A549 (cell line): ENCODE measurements around the gene SHKBP1.

Experiments
- CBX8 ChIP-seq: fragments of 200-600 bp; sonication (generic); IDR thresholded peaks from 2 replicates; pipeline ENCODE4 v1.6.1; 2016
- CTCF ChIP-seq: fragments of >200 bp; sonication (Bioruptor Twin); formaldehyde crosslinking; IDR thresholded peaks from 3 replicates; pipeline ENCODE4 v1.5.1; 2016
- EP300 ChIP-seq, 2 experiments: fragments of >200 bp; sonication (Bioruptor Twin); formaldehyde crosslinking; IDR thresholded peaks; 2 replicates in 1 of 2; 3 replicates in 1 of 2; pipeline ENCODE4 v1.6.1; 2016 to 2017
- MAX ChIP-seq: IDR thresholded peaks from 2 replicates; pipeline ENCODE4 v1.6.1; 2012
- POLR2A ChIP-seq: IDR thresholded peaks from 2 replicates; pipeline ENCODE4 v1.6.1; 2012; ENCODE audit warnings: mild to moderate bottlenecking, low read length
- RCOR1 ChIP-seq: fragments of 150-350 bp; IDR thresholded peaks from 2 replicates; pipeline ENCODE4 v1.6.1; 2014; ENCODE audit warnings: antibody characterized with exemption, low read length, low read depth

GRCh38 chr19:40542202-40542859, 34.3 kb upstream of the SHKBP1 start:
- TF ChIP-seq CTCF (no peak), EP300 (IDR thresholded peaks at IDR 0.05) (no peak), MAX (no peak), RCOR1 (no peak), CBX8 (no peak), POLR2A (no peak)
